PFSK-1 (cell line): ENCODE results near the gene SIPA1L3.

Source experiments
- POLR2AphosphoS5 ChIP-seq: IDR thresholded peaks from 2 replicates; pipeline ENCODE4 v1.6.1; 2012; ENCODE audit warnings: low read depth, mild to moderate bottlenecking, control low read depth, low read length, moderate library complexity
- SIN3A ChIP-seq: IDR thresholded peaks from 2 replicates; pipeline ENCODE4 v1.6.1; 2012; ENCODE audit warnings: mild to moderate bottlenecking, low read length, moderate library complexity, borderline replicate concordance; ENCODE audit not compliant: insufficient read depth
- TAF1 ChIP-seq: IDR thresholded peaks from 2 replicates; pipeline ENCODE4 v1.6.1; 2012; ENCODE audit warnings: low read length, control low read depth, borderline replicate concordance; ENCODE audit not compliant: insufficient read depth
- TF ChIP-seq, protein P1 (sequence below), 2 experiments: IDR thresholded peaks; 2 replicates each; pipeline versions ENCODE4 v1.6.1 to v1.8.0; 2011 to 2012; ENCODE audit warnings: low read depth in 2 of 2, low read length in 2 of 2, control low read depth in 1 of 2, inconsistent platforms in 1 of 2, mild to moderate bottlenecking in 1 of 2, moderate library complexity in 1 of 2; ENCODE audit not compliant: insufficient read depth in 1 of 2

DNA sequence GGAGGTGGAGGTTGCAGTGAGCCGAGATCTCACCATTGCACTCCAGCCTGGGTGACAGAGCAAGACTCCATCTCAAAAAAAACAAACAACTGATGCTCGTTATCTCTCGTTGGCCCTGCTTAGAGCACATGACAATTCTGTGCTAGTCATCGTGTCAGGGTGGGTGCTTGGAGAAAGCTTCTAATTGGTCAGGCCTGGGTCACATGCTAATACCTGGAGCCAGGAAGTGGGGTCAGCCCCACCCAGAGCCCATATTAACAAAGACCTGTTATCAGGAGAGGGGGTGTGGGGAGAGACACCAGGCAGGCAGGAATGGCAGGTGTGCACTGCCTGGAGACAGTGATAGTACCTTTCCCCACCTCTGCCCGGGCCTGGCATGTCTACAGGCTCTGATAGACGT is 232.1 kb downstream of the SIPA1L3 start:
- TF ChIP-seq SIN3A (no peak), POLR2AphosphoS5 (no peak), TAF1 (no peak)
- TF ChIP-seq, protein P1, sequence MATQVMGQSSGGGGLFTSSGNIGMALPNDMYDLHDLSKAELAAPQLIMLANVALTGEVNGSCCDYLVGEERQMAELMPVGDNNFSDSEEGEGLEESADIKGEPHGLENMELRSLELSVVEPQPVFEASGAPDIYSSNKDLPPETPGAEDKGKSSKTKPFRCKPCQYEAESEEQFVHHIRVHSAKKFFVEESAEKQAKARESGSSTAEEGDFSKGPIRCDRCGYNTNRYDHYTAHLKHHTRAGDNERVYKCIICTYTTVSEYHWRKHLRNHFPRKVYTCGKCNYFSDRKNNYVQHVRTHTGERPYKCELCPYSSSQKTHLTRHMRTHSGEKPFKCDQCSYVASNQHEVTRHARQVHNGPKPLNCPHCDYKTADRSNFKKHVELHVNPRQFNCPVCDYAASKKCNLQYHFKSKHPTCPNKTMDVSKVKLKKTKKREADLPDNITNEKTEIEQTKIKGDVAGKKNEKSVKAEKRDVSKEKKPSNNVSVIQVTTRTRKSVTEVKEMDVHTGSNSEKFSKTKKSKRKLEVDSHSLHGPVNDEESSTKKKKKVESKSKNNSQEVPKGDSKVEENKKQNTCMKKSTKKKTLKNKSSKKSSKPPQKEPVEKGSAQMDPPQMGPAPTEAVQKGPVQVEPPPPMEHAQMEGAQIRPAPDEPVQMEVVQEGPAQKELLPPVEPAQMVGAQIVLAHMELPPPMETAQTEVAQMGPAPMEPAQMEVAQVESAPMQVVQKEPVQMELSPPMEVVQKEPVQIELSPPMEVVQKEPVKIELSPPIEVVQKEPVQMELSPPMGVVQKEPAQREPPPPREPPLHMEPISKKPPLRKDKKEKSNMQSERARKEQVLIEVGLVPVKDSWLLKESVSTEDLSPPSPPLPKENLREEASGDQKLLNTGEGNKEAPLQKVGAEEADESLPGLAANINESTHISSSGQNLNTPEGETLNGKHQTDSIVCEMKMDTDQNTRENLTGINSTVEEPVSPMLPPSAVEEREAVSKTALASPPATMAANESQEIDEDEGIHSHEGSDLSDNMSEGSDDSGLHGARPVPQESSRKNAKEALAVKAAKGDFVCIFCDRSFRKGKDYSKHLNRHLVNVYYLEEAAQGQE (IDR thresholded peaks at IDR 0.05; ENCODE audit: insufficient read depth in 1 of 2, low read depth in 2 of 2, low read length in 2 of 2): no peak
